Islet of Langerhans (tissue), 1 donor: Measurements from ENCODE around the gene ITGB5.

Experiments
- FAIRE-seq: peaks from one replicate; lab custom pipeline; 2011; peaks lifted over from hg19 to GRCh38; lab: Jason Lieb, UNC

The ITGB5 gene

GRCh38 chr3:124860599-124860998 is 26.6 kb downstream of the ITGB5 start:
- FAIRE-seq = no peak

- no peak for FAIRE-seq
Observed at GRCh38 chr3:124859025-124859424, 28.1 kb downstream of the ITGB5 start.

- FAIRE-seq = no peak
Observed at GRCh38 chr3:124858275-124858674, 28.9 kb downstream of the ITGB5 start.

GRCh38 chr3:124856677-124857076 is 30.5 kb downstream of the ITGB5 start:
- no peak for FAIRE-seq

GRCh38 chr3:124854009-124854408 is 33.2 kb downstream of the ITGB5 start:
- FAIRE-seq = no peak

GRCh38 chr3:124853446-124853845 is 33.7 kb downstream of the ITGB5 start:
- FAIRE-seq = no peak

- FAIRE-seq = no peak
Observed at GRCh38 chr3:124851905-124852304, 35.3 kb downstream of the ITGB5 start.

- no peak for FAIRE-seq
Observed at GRCh38 chr3:124851136-124851535, 36.0 kb downstream of the ITGB5 start.

GRCh38 chr3:124850633-124851032 is 36.5 kb downstream of the ITGB5 start:
- no peak for FAIRE-seq

- no peak for FAIRE-seq
Observed at GRCh38 chr3:124850212-124850611, 37.0 kb downstream of the ITGB5 start.

GRCh38 chr3:124848300-124848699 is 38.9 kb downstream of the ITGB5 start:
- no peak for FAIRE-seq

- FAIRE-seq = no peak
Observed at GRCh38 chr3:124847863-124848262, 39.3 kb downstream of the ITGB5 start.

GRCh38 chr3:124847051-124847450 is 40.1 kb downstream of the ITGB5 start:
- no peak for FAIRE-seq

GRCh38 chr3:124846189-124846588 is 41.0 kb downstream of the ITGB5 start:
- FAIRE-seq = no peak

- FAIRE-seq = no peak
Observed at GRCh38 chr3:124845406-124845805, 41.8 kb downstream of the ITGB5 start.

- FAIRE-seq = no peak
Observed at GRCh38 chr3:124843506-124844177, 43.5 kb downstream of the ITGB5 start.

GRCh38 chr3:124843047-124843446 is 44.1 kb downstream of the ITGB5 start:
- no peak for FAIRE-seq

GRCh38 chr3:124841517-124841916 is 45.6 kb downstream of the ITGB5 start:
- no peak for FAIRE-seq

- FAIRE-seq = no peak
Observed at GRCh38 chr3:124840331-124840730, 46.8 kb downstream of the ITGB5 start.

- no peak for FAIRE-seq
Observed at GRCh38 chr3:124839896-124840295, 47.3 kb downstream of the ITGB5 start.

GRCh38 chr3:124838963-124839362 is 48.2 kb downstream of the ITGB5 start:
- FAIRE-seq = no peak

- FAIRE-seq = no peak
Observed at GRCh38 chr3:124837730-124838186, 49.4 kb downstream of the ITGB5 start.

GRCh38 chr3:124837065-124837464 is 50.1 kb downstream of the ITGB5 start:
- no peak for FAIRE-seq

- no peak for FAIRE-seq
Observed at GRCh38 chr3:124836448-124836847, 50.7 kb downstream of the ITGB5 start.
